ENCODE results near the gene SEPTIN12. TPM values are rescaled to one million over a fixed set of nuclear protein-coding genes. Genes with fewer than 3 reads are reported as not detected.

The SEPTIN12 gene
- total and polyA plus RNA-seq, 4 donors: not detected

DNA sequence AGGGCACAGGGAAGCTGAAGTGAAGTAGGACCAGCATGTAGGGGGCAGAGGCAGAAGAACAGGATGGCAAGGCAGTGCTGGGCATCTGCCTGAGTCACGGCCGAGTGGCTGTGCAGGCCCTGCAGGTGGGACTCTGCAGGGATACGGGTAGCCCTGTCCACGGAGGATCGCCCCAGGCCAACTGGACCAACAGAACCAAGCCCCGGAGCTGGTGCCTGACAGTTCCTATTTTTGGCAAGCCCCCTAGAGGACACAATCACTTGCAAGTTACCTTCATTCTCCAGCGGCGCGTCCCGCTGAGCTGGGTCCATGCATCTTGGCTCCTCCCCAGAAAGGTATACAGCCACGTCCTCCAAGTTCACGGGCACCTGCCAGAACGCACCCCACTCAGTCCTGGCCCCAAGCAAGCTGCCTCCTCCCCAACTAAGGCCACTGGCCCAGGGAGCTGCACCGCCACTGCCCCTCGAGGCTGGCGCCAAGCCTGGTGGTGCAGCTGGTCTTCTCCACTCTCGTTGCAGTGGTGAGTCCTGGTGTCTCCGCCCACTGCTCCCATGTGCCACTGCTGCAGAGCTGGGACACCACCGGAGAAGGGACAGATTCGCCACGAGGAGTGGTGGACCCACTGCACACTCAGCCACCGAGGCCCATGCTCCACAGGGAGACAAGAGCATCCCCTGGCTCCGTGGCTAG is 27.8 kb downstream of the SEPTIN12 start:
- Histone ChIP-seq H3K27me3 (ENCODE audit: control insufficient read depth in 3 of 3, insufficient read depth in 3 of 3, low read length in 2 of 3) (no peaks in the 10 kb centered on the region), H3K36me3 (ENCODE audit: control insufficient read depth in 4 of 4, insufficient read depth in 4 of 4, low read length in 4 of 4) (peaks cover 11 to 59% (median 33%) of the 10 kb centered on the region in 4 donors), H3K9ac (ENCODE audit: insufficient read depth in 1 of 2, low read length in 2 of 2) (no peak overlapping the region), H3K9me3 (ENCODE audit: control insufficient read depth in 4 of 4, insufficient read depth in 3 of 4, low read length in 3 of 4) (peaks cover 0 to 3% (median 2%) of the 10 kb centered on the region in 4 donors), H3K4me1 (ENCODE audit: control insufficient read depth in 5 of 5, insufficient read depth in 5 of 5, low read length in 5 of 5) (peaks cover 0 to 7% (median 0%) of the 10 kb centered on the region in 5 donors), H3K27ac (ENCODE audit: low read depth in 1 of 2, low read length in 1 of 2) (no peak overlapping the region), H3K4me3 (no peak overlapping the region)
- no peak for DNase-seq
- TF ChIP-seq, protein P1, sequence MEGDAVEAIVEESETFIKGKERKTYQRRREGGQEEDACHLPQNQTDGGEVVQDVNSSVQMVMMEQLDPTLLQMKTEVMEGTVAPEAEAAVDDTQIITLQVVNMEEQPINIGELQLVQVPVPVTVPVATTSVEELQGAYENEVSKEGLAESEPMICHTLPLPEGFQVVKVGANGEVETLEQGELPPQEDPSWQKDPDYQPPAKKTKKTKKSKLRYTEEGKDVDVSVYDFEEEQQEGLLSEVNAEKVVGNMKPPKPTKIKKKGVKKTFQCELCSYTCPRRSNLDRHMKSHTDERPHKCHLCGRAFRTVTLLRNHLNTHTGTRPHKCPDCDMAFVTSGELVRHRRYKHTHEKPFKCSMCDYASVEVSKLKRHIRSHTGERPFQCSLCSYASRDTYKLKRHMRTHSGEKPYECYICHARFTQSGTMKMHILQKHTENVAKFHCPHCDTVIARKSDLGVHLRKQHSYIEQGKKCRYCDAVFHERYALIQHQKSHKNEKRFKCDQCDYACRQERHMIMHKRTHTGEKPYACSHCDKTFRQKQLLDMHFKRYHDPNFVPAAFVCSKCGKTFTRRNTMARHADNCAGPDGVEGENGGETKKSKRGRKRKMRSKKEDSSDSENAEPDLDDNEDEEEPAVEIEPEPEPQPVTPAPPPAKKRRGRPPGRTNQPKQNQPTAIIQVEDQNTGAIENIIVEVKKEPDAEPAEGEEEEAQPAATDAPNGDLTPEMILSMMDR (IDR thresholded peaks at IDR 0.05; ENCODE audit: control extremely low read depth, extremely low read depth): no peak
- no peak for ATAC-seq (ENCODE audit: insufficient read depth, low FRiP score)
- WGBS, 2 donors: 93 to 97% methylated on average over 23 of the region's 23 CpGs

DNA sequence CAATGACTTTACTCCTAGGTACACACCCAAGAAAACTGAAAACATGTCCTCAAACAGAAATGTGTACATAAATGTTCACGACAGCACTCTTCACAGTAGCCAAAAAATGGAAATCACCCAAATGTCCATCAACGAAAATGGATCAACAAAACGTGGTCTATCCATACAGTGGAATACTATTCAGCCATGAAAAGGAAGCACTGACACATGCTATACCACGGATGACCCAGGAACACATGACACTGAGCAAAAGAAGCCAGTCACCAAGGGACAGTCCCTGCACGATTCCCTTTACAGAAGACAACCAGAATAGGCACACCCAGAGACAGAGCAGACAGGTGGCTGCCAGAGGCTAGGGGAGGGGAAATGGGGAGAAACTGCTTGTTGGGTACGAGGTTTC is 32.5 kb downstream of the SEPTIN12 start:
- 96 to 98% methylated on average over 6 of the region's 6 CpGs for WGBS, 2 donors
- peaks cover 29 to 66% (median 40%) of the 10 kb centered on the region in 4 donors for H3K36me3 ChIP-seq (ENCODE audit: control insufficient read depth in 4 of 4, insufficient read depth in 4 of 4, low read length in 4 of 4)
- TF ChIP-seq, protein P1 (IDR thresholded peaks at IDR 0.05; ENCODE audit: control extremely low read depth, extremely low read depth): no peak

DNA sequence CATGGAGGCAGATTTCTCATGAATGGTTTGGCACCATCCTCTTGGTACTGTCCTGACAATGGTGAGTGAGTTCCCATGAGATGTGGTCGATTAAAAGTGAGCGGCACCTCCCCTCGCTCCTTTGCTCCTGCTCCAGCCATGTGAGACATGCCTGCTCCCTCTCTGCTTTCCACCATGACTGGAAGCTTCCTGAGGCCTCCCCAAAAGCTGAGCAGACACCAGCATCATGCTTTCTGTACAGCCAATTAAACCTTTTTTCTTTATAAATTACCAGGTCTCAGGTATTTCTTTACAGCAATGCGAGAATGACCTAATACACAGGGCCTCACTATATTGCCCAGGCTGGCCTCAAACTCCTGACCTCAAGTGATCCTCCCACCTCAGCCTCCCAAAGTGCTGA is 33.3 kb downstream of the SEPTIN12 start:
- Histone ChIP-seq H3K4me1 (ENCODE audit: control insufficient read depth in 5 of 5, insufficient read depth in 5 of 5, low read length in 5 of 5) (no peaks in the 10 kb centered on the region), H3K36me3 (ENCODE audit: control insufficient read depth in 4 of 4, insufficient read depth in 4 of 4, low read length in 4 of 4) (peaks cover 25 to 61% (median 35%) of the 10 kb centered on the region in 4 donors), H3K27ac (ENCODE audit: low read depth in 1 of 2, low read length in 1 of 2) (no peak overlapping the region), H3K9me3 (ENCODE audit: control insufficient read depth in 4 of 4, insufficient read depth in 3 of 4, low read length in 3 of 4) (peaks cover 0 to 3% (median 2%) of the 10 kb centered on the region in 4 donors), H3K9ac (ENCODE audit: insufficient read depth in 1 of 2, low read length in 2 of 2) (no peak overlapping the region), H3K27me3 (ENCODE audit: control insufficient read depth in 3 of 3, insufficient read depth in 3 of 3, low read length in 2 of 3) (no peaks in the 10 kb centered on the region), H3K4me3 (no peak overlapping the region)
- TF ChIP-seq, protein P1 (IDR thresholded peaks at IDR 0.05; ENCODE audit: control extremely low read depth, extremely low read depth): no peak
- ATAC-seq (ENCODE audit: insufficient read depth, low FRiP score) (no peak), DNase-seq (no peak)
- WGBS, 2 donors: 98% methylated on average over 4 of the region's 4 CpGs

More for the DNA sequence above, 32.5 kb downstream of the SEPTIN12 start:
- ATAC-seq (ENCODE audit: insufficient read depth, low FRiP score) (no peak), DNase-seq (no peak)
- Histone ChIP-seq H3K27me3 (ENCODE audit: control insufficient read depth in 3 of 3, insufficient read depth in 3 of 3, low read length in 2 of 3) (no peaks in the 10 kb centered on the region), H3K4me3 (no peak overlapping the region), H3K4me1 (ENCODE audit: control insufficient read depth in 5 of 5, insufficient read depth in 5 of 5, low read length in 5 of 5) (no peaks in the 10 kb centered on the region), H3K9me3 (ENCODE audit: control insufficient read depth in 4 of 4, insufficient read depth in 3 of 4, low read length in 3 of 4) (peaks cover 0 to 3% (median 2%) of the 10 kb centered on the region in 4 donors), H3K27ac (ENCODE audit: low read depth in 1 of 2, low read length in 1 of 2) (no peak overlapping the region), H3K9ac (ENCODE audit: insufficient read depth in 1 of 2, low read length in 2 of 2) (no peak overlapping the region)

Data from lung (tissue), 12 donors.